Measurements from ENCODE around the gene MAN1C1. TPM values are rescaled to one million over a fixed set of nuclear protein-coding genes. Genes with fewer than 3 reads are reported as not detected.

MAN1C1 gene
- total and polyA plus RNA-seq, 9 of the 15 experiments (the other 6 are each of a cell fraction or from before 2014, with no cell fraction given): 0.04 to 0.44 (median 0.10) TPM; not detected in 3

GRCh38 chr1:25683177-25683576, 66.6 kb downstream of the MAN1C1 start (continued):
- TF ChIP-seq, protein P1, sequence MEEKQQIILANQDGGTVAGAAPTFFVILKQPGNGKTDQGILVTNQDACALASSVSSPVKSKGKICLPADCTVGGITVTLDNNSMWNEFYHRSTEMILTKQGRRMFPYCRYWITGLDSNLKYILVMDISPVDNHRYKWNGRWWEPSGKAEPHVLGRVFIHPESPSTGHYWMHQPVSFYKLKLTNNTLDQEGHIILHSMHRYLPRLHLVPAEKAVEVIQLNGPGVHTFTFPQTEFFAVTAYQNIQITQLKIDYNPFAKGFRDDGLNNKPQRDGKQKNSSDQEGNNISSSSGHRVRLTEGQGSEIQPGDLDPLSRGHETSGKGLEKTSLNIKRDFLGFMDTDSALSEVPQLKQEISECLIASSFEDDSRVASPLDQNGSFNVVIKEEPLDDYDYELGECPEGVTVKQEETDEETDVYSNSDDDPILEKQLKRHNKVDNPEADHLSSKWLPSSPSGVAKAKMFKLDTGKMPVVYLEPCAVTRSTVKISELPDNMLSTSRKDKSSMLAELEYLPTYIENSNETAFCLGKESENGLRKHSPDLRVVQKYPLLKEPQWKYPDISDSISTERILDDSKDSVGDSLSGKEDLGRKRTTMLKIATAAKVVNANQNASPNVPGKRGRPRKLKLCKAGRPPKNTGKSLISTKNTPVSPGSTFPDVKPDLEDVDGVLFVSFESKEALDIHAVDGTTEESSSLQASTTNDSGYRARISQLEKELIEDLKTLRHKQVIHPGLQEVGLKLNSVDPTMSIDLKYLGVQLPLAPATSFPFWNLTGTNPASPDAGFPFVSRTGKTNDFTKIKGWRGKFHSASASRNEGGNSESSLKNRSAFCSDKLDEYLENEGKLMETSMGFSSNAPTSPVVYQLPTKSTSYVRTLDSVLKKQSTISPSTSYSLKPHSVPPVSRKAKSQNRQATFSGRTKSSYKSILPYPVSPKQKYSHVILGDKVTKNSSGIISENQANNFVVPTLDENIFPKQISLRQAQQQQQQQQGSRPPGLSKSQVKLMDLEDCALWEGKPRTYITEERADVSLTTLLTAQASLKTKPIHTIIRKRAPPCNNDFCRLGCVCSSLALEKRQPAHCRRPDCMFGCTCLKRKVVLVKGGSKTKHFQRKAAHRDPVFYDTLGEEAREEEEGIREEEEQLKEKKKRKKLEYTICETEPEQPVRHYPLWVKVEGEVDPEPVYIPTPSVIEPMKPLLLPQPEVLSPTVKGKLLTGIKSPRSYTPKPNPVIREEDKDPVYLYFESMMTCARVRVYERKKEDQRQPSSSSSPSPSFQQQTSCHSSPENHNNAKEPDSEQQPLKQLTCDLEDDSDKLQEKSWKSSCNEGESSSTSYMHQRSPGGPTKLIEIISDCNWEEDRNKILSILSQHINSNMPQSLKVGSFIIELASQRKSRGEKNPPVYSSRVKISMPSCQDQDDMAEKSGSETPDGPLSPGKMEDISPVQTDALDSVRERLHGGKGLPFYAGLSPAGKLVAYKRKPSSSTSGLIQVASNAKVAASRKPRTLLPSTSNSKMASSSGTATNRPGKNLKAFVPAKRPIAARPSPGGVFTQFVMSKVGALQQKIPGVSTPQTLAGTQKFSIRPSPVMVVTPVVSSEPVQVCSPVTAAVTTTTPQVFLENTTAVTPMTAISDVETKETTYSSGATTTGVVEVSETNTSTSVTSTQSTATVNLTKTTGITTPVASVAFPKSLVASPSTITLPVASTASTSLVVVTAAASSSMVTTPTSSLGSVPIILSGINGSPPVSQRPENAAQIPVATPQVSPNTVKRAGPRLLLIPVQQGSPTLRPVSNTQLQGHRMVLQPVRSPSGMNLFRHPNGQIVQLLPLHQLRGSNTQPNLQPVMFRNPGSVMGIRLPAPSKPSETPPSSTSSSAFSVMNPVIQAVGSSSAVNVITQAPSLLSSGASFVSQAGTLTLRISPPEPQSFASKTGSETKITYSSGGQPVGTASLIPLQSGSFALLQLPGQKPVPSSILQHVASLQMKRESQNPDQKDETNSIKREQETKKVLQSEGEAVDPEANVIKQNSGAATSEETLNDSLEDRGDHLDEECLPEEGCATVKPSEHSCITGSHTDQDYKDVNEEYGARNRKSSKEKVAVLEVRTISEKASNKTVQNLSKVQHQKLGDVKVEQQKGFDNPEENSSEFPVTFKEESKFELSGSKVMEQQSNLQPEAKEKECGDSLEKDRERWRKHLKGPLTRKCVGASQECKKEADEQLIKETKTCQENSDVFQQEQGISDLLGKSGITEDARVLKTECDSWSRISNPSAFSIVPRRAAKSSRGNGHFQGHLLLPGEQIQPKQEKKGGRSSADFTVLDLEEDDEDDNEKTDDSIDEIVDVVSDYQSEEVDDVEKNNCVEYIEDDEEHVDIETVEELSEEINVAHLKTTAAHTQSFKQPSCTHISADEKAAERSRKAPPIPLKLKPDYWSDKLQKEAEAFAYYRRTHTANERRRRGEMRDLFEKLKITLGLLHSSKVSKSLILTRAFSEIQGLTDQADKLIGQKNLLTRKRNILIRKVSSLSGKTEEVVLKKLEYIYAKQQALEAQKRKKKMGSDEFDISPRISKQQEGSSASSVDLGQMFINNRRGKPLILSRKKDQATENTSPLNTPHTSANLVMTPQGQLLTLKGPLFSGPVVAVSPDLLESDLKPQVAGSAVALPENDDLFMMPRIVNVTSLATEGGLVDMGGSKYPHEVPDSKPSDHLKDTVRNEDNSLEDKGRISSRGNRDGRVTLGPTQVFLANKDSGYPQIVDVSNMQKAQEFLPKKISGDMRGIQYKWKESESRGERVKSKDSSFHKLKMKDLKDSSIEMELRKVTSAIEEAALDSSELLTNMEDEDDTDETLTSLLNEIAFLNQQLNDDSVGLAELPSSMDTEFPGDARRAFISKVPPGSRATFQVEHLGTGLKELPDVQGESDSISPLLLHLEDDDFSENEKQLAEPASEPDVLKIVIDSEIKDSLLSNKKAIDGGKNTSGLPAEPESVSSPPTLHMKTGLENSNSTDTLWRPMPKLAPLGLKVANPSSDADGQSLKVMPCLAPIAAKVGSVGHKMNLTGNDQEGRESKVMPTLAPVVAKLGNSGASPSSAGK (IDR thresholded peaks at IDR 0.05): no peak
- TF ChIP-seq SMARCA5 (IDR thresholded peaks at IDR 0.05) (no peak), ZNF146 (CRISPR knock-in tag; IDR thresholded peaks at IDR 0.05; ENCODE audit: unreplicated experiment) (no peak), KLF6 (CRISPR knock-in tag; IDR thresholded peaks at IDR 0.05; ENCODE audit: borderline replicate concordance) (no peak), SMAD3 (CRISPR knock-in tag; conservative IDR thresholded peaks at IDR 0.05) (no peak), SETDB1 (IDR thresholded peaks at IDR 0.05; ENCODE audit: low read length) (no peak)
- TF ChIP-seq, protein P2, sequence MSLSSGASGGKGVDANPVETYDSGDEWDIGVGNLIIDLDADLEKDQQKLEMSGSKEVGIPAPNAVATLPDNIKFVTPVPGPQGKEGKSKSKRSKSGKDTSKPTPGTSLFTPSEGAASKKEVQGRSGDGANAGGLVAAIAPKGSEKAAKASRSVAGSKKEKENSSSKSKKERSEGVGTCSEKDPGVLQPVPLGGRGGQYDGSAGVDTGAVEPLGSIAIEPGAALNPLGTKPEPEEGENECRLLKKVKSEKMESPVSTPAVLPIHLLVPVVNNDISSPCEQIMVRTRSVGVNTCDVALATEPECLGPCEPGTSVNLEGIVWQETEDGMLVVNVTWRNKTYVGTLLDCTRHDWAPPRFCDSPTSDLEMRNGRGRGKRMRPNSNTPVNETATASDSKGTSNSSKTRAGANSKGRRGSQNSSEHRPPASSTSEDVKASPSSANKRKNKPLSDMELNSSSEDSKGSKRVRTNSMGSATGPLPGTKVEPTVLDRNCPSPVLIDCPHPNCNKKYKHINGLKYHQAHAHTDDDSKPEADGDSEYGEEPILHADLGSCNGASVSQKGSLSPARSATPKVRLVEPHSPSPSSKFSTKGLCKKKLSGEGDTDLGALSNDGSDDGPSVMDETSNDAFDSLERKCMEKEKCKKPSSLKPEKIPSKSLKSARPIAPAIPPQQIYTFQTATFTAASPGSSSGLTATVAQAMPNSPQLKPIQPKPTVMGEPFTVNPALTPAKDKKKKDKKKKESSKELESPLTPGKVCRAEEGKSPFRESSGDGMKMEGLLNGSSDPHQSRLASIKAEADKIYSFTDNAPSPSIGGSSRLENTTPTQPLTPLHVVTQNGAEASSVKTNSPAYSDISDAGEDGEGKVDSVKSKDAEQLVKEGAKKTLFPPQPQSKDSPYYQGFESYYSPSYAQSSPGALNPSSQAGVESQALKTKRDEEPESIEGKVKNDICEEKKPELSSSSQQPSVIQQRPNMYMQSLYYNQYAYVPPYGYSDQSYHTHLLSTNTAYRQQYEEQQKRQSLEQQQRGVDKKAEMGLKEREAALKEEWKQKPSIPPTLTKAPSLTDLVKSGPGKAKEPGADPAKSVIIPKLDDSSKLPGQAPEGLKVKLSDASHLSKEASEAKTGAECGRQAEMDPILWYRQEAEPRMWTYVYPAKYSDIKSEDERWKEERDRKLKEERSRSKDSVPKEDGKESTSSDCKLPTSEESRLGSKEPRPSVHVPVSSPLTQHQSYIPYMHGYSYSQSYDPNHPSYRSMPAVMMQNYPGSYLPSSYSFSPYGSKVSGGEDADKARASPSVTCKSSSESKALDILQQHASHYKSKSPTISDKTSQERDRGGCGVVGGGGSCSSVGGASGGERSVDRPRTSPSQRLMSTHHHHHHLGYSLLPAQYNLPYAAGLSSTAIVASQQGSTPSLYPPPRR (CRISPR knock-in tag; IDR thresholded peaks at IDR 0.05; ENCODE audit: borderline replicate concordance): no peak
